Measurements from ENCODE around the gene NAIF1.

The NAIF1 gene

DNA sequence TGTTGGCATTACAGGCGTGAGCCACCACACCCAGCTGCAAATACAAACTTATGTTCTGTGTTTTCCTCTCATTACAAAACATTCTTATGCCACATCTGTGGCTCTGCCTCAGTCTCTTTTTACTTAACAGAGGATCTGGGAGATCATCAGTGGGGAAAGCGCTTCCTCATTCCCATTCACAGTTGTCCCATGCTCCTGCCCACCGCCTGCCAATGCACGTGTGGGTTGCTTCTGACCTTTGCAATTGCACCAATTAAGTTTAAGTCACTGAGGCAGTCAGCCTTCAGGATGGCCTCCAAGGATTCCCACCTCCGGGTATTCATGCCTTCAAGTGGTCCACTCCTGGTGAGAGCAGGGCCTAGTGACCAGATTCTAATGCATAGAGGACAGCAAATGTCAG is 51.4 kb downstream of the NAIF1 start:
- Histone ChIP-seq H3K4me1 (ENCODE audit: control insufficient read depth, insufficient read depth, low read length) (peaks cover 5% of the 10 kb centered on the region), H3K27ac (ENCODE audit: low read depth, low read length) (no peak overlapping the region), H3K27me3 (ENCODE audit: control insufficient read depth, insufficient read depth, low read length) (no peaks in the 10 kb centered on the region), H3K9ac (ENCODE audit: low read length) (no peak overlapping the region), H3K4me3 (ENCODE audit: low read depth, low read length) (no peak overlapping the region), H3K36me3 (ENCODE audit: control insufficient read depth, insufficient read depth, low read length) (no peaks in the 10 kb centered on the region), H3K9me3 (ENCODE audit: control insufficient read depth, insufficient read depth, low read depth, low read length) (no peaks in the 10 kb centered on the region)
